Glutamatergic neuron (in vitro differentiated cells): ENCODE results near the gene TSPAN31. TPM values are rescaled to one million over a fixed set of nuclear protein-coding genes. Genes with fewer than 3 reads are reported as not detected.

ENCODE experiments used
- DNase-seq: peaks from one replicate; pipeline ENCODE4 v3.0.0; 2022
- H3K27ac Mint-ChIP-seq: one replicate; pipeline ENCODE4 v1.8.0; 2020; ENCODE audit warnings: mild to moderate bottlenecking, mixed read lengths, inconsistent platforms; ENCODE audit not compliant: unreplicated experiment
- H3K27me3 Mint-ChIP-seq: one replicate; pipeline ENCODE4 v1.8.0; 2020; ENCODE audit warnings: mild to moderate bottlenecking, moderate library complexity, mixed read lengths, inconsistent platforms; ENCODE audit not compliant: unreplicated experiment
- H3K36me3 Mint-ChIP-seq: one replicate; pipeline ENCODE4 v1.8.0; 2020; ENCODE audit warnings: mild to moderate bottlenecking, mixed read lengths, inconsistent platforms; ENCODE audit not compliant: unreplicated experiment
- H3K4me1 Mint-ChIP-seq: one replicate; pipeline ENCODE4 v1.8.0; 2020; ENCODE audit warnings: mild to moderate bottlenecking, low read depth, mixed read lengths, inconsistent platforms; ENCODE audit not compliant: unreplicated experiment
- H3K4me3 Mint-ChIP-seq: one replicate; pipeline ENCODE4 v1.8.0; 2020; ENCODE audit warnings: mild to moderate bottlenecking, mixed read lengths, inconsistent platforms; ENCODE audit not compliant: unreplicated experiment
- H3K9me3 Mint-ChIP-seq: one replicate; pipeline ENCODE4 v1.8.0; 2020; ENCODE audit warnings: mild to moderate bottlenecking, moderate library complexity, mixed read lengths, inconsistent platforms; ENCODE audit not compliant: unreplicated experiment
- CTCF ChIP-seq: fragments of 200-600 bp; sonication (generic); IDR thresholded peaks from one replicate; pipeline ENCODE4 v1.5.0; 2021; ENCODE audit not compliant: partially characterized antibody, unreplicated experiment
- microRNA-seq: library from miRNA; unstranded; fragments of <30 nt; microRNA quantifications from one replicate; pipeline ENCODE4, GENCODE V29; 2020; ENCODE audit not compliant: unreplicated experiment
- total RNA-seq: library from RNA; stranded (reverse); fragmentation: NEBNext Ultra II Directional; extraction: Animal tissue kit (Norgen Biotek cat#: 25700); gene quantifications from one replicate; pipeline ENCODE4 v1.2.1, GENCODE V29; 2021; ENCODE audit not compliant: unreplicated experiment

TSPAN31 gene
- total RNA-seq, 1 donor from 2014 or later = 27.2 TPM

DNA sequence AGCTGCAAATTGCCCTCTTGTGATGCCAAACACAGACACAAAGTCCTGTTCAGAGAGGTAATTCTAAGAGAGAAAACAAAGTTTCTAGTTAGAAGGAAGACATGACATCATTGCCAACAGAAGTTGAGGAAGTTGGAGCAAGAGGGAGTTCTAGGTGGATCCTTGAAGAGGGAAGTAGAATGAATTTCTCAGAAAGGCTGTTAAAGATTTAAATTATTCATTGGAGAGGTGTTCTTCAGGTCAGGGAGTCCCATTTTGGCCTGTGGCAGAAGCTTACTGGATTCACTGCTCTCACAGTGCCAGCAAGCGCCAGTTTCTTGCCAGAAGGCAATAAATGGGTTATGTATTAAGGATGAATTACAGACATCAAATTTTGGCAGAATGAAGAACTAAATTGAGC lies 53.1 kb downstream of the TSPAN31 start:
- no peaks in the 10 kb centered on the region for H3K9me3 Mint-ChIP-seq
- no peak for TF ChIP-seq CTCF
- H3K4me1 Mint-ChIP-seq = no peaks in the 10 kb centered on the region
- peaks cover 2% of the 10 kb centered on the region for H3K27me3 Mint-ChIP-seq
- no peak overlapping the region for H3K27ac Mint-ChIP-seq
- no peak for DNase-seq
- no peaks in the 10 kb centered on the region for H3K36me3 Mint-ChIP-seq
- H3K4me3 Mint-ChIP-seq = no peak overlapping the region

Small RNA genes within 50 kb of the gene (microRNA-seq; reads per million reads assigned to microRNA genes)
- gene MIR6759 = 2.8 reads per million, percentile 20 among the genes with 10 or more reads in this experiment

Other genes with a start within 250 kb of the TSPAN31 start
- 70.9 TPM for gene DDIT3, start 224.5 kb upstream of the TSPAN31 start, total RNA-seq
- gene MBD6, start 222.2 kb upstream of the TSPAN31 start, total RNA-seq = 108 TPM
- gene DCTN2, start 197.8 kb upstream of the TSPAN31 start, total RNA-seq = 484 TPM
- 314 TPM for gene KIF5A, start 195.0 kb upstream of the TSPAN31 start, total RNA-seq
- 27.5 TPM for gene PIP4K2C, start 153.8 kb upstream of the TSPAN31 start, total RNA-seq
- gene DTX3, start 140.2 kb upstream of the TSPAN31 start, total RNA-seq = 99.6 TPM
- gene ARHGEF25, start 133.6 kb upstream of the TSPAN31 start, total RNA-seq = 80.2 TPM
- gene B4GALNT1, start 111.8 kb upstream of the TSPAN31 start, total RNA-seq = 83.9 TPM
- gene OS9, start 50.9 kb upstream of the TSPAN31 start, total RNA-seq = 225 TPM
- gene AGAP2, start 6.3 kb upstream of the TSPAN31 start, total RNA-seq = 45.5 TPM
- gene CDK4, start 7.3 kb downstream of the TSPAN31 start, total RNA-seq = 123 TPM
- 26.7 TPM for gene MARCHF9, start 10.1 kb downstream of the TSPAN31 start, total RNA-seq
- 1.7 TPM for gene CYP27B1, start 22.0 kb downstream of the TSPAN31 start, total RNA-seq
- gene METTL1, start 27.1 kb downstream of the TSPAN31 start, total RNA-seq = 9.1 TPM
- gene EEF1AKMT3, start 27.6 kb downstream of the TSPAN31 start, total RNA-seq = 3.3 TPM
- 35.7 TPM for gene TSFM, start 37.7 kb downstream of the TSPAN31 start, total RNA-seq
- gene AVIL, start 73.7 kb downstream of the TSPAN31 start, total RNA-seq = 4.8 TPM
- gene CTDSP2, start 101.7 kb downstream of the TSPAN31 start, total RNA-seq = 127 TPM
- 1.3 TPM for gene ATP23, start 196.5 kb downstream of the TSPAN31 start, total RNA-seq